22Rv1 (cell line): Measurements from ENCODE around the gene TFRC.

Experiments
- CTCF ChIP-seq: fragments of 450-650 bp; IDR thresholded peaks from 2 replicates; pipeline ENCODE4 v1.5.1; 2017; ENCODE audit warnings: mild to moderate bottlenecking
- ZFX ChIP-seq: fragments of 450-650 bp; IDR thresholded peaks from 2 replicates; pipeline ENCODE4 v1.6.1; 2017; ENCODE audit warnings: antibody characterized with exemption, borderline replicate concordance

- no peak for TF ChIP-seq CTCF
- no peak for TF ChIP-seq ZFX
Observed at GRCh38 chr3:196003611-196004010, 78.3 kb downstream of the TFRC start.
